ENCODE results near the gene POLR3C.
A peak's percentile ranks its signal among the peaks of the same experiment; 100 is the strongest.
"Not testable (repeated sequence)": the region's sequence is repeated elsewhere in the genome, so short reads cannot be mapped to it uniquely, and the experiment has no call there.

The POLR3C gene, protein sequence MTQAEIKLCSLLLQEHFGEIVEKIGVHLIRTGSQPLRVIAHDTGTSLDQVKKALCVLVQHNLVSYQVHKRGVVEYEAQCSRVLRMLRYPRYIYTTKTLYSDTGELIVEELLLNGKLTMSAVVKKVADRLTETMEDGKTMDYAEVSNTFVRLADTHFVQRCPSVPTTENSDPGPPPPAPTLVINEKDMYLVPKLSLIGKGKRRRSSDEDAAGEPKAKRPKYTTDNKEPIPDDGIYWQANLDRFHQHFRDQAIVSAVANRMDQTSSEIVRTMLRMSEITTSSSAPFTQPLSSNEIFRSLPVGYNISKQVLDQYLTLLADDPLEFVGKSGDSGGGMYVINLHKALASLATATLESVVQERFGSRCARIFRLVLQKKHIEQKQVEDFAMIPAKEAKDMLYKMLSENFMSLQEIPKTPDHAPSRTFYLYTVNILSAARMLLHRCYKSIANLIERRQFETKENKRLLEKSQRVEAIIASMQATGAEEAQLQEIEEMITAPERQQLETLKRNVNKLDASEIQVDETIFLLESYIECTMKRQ

DNA sequence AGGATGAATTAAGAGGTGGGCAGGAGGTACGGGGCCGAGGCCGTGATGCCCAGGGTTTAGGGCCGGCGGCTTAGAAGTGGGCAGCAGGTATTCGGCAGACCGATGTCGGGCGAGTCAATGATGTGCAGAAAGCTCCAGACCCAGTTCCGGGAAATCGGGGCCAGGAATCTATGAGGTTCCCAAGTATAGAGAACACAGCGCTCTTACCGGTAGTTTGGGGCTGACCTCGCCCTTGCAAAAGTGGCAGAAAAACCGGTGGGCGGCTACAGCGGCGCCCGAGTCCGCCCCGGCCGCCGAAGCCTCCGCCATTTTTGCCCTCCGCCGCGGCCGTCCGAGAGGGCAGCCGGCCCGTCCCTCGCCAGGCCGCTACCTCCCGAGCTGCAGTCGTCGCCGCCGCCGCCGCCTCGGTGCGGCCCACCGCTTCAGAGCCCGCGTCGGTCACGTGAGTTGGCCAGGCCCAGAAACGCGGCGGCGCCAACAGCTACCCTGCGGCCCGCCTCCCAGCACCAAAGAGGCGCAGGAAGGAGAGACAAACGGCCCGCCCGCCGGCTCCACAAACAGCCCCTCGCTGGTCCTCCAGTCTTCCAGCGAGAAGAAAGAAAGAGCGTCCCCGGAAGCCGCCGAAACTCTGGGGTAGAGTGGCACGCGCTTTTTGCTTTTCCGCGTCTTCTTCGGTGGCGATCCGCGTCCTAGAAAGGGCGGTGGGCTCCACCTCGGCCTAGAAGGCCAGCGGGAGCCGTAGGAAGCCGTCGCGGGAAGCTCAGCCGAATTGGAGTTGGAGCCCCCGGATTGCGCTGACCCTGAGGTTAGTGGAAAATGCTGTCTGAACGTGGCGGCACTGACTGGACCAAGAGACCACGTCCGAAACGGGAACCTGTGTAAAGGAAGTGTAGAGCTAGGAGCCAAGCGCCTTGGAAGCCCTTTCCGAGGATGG lies at the start of gene POLR3C, which contains the start of gene RNF115:
Gene POLR3C, plus strand, starts transcription at position 636 of the 934 bp plus-strand sequence. CDS start 1,577 bp downstream, outside the sequence.
Gene RNF115, minus strand, starts transcription at position 531 of the 934 bp plus-strand sequence. Its CDS starts 222 bp downstream, at position 309.
- DNase-seq (ENCODE audit: low read depth) = peak; percentile 71

DNA sequence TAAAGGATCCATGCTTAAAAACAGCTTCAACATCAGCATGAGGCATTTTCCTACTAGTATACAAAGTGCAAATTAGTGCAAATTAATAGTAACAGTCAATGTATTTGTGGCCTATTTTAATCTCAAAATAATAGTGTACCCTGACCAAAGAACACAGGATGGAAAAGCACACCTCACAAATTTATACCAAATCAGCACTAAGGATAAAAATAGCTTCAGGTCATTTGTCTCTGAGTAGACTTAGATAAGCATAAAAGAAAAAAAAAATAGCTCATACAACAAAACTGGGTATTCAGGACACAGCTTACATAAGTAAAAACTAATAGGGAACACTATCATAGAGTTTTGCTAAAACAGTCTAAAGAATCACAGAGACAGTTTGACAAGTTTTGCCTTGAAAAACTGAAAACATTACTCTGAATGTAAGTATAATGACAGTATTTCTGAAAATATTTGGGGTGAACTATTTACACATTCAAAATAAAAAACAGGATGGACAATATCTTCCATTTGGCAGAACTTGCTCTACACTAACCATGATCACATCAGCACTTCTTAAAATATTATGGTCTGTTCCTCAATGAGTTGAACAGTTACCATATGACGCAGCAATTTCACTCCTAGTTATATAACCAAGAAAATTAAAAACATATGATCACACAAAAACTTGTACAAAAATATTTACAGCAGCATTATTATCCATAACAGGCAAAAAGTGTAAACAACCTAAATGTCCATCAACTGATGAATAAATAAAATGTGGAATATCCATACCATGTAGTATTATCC lies 46.4 kb upstream of the POLR3C start:
- no peak for DNase-seq (ENCODE audit: low read depth)

DNA sequence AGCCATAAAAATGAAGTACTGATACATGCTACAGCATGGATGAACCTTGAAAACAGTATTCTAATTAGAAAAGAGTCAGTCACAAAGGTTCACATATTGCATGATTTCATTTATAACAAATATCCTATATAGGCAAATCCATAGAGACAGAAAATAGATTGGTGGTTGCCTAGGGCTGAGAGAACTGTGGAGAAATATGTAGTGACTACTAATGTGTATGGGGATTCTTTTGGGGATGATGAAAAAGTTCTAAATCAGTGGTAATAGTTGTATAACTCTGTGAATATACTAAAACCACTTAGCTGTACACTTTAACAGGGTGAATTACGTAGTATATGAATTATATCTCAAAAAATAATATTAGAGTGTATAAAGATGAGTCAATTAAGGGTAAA lies 45.9 kb upstream of the POLR3C start:
- DNase-seq (ENCODE audit: low read depth) = no peak

DNA sequence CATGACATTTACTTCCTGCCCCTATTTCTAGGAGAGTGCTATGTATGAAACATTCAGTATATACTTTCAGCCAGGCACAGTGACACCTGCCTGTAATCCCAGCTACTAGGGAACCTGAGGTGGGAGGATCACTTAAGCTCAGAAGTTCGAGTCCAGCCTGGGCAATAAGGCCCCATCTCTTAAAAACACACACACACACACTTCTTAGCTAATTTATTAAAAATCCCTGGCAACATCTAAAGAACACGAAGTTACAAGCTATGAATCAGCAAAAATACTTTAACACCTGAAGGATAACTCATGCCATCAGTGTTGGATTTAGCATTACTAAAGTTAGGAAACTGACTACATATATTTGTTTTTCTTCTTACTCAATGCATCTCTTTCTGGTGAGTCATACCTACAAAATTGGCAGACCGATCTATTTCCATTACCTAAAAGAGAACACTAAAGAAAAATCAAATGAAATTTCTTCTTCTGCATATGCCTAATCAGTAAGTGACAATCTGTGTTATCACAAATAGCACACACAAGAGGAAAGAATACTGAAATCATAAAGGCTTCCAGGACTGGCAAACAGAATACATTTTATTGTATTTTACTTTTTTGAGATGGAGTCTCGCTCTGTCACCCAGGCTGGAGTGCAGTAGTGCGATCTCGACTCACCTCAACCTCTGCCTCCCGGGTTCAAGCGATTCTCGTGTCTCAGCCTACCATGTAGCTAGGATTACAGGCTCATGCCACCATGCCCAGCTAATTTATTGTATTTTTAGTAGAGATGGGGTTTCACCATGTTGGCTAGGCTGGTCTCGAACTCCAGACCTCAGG lies 41.5 kb upstream of the POLR3C start:
- no peak for DNase-seq (ENCODE audit: low read depth)

DNA sequence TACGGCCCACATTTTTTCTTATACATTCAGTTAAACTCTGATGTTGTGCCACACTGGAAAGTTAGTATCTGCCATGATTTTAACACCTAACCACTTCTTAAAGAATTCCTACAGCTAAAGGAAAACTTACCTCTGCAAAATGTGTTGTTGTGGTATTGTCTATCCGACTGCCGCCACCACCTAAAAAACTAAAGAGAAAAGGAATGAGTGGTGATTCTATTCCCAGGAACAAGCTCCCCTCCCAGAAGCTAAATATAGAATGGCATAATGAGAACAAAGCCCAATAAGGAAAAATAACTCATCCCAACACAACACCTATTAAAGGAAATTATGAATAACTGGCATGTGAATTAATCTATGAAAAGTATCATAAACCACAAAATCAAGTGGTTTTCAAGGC lies 39.6 kb upstream of the POLR3C start:
- no peak for DNase-seq (ENCODE audit: low read depth)

DNA sequence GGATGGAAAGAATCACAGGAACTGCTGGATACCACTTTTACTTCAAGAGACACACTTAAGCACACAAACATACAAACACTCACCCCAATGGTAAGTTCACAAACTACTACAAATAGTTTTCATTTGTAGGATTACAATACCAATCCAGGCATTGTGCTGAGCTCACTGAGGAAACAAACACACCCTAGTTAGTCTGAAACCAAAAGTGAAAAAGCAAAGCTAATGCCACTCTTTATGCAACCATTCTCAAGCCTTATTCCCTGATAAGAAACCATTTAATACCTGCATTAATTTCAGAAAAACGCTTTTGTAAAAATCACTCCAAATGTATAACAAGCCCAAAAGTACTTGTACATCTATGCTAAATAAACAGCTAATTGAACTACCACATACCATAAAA lies 38.5 kb upstream of the POLR3C start:
- no peak for DNase-seq (ENCODE audit: low read depth)

DNA sequence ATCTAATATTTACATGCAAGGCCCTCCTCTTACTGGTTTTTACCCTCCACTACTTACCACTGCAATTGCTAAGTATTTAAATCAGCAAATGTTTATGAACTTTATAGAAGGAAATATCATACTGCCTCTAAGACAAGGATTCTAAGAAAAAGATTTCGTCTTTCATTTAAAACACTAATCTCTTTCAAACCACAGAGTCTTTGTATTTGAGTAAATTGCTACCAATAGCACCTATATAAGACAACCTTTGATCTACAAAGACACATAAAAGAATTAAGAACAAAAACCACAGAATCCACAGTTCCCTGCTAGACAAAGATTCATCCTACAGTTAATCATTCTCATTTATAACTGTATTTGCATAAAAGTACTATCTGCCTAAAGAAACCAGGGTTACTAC lies 37.7 kb upstream of the POLR3C start:
- no peak for DNase-seq (ENCODE audit: low read depth)

DNA sequence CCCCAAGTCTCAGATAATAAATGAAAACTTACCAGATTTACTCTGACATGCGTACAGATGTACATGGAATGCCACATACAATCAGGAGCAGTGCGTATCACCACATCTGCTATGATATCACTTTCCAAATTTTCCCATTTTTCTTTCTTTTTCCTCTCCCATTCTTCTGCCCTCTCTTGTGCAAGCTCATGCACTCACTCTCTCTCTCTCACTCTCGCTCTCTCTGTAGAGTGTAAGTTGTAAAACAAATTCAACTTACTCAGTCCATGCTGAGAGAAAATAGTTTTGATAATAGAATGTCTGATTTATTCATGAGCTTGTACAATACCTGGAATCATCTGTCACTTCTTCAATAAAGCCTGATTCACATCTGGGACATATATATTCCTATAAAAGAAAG lies 35.4 kb upstream of the POLR3C start:
- DNase-seq (ENCODE audit: low read depth) = no peak

DNA sequence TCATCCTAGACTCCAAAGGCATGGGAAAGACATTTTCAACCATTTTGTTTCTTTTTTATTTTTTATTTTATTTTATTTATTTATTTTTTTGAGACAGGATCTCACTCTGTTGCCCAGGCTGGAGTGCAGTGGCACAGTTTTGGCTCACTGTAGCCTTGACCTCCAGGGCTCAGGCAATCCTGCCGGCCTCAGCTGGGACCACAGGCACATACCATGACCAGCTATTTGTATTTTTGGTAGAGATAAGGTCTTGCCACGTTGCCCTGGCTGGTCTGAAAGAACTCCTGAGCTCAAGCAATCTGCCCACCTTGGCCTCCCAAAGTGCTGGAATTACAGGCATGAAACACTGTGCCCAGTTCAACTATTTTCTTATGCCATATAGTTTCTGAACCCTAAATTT lies 32.1 kb upstream of the POLR3C start:
- not testable (repeated sequence) for DNase-seq (ENCODE audit: low read depth)

DNA sequence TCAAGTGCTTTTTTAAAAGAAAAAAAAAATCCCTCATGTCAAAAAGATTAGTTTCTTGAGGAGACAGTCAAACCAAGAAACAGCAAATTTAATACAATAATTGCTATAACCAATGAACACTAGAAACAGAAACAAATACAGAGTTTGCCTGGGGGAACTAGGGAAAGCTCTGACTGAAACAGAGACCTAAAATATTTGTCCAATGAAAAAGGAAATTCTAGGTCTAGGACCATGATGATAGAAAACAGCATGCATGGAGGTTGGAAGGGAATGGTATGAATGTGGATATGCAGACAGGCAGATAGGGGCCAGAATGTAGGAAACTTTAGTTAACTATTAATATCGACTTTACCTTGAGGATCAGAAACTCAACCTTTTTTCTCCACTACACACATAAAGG lies 31.5 kb upstream of the POLR3C start:
- no peak for DNase-seq (ENCODE audit: low read depth)

DNA sequence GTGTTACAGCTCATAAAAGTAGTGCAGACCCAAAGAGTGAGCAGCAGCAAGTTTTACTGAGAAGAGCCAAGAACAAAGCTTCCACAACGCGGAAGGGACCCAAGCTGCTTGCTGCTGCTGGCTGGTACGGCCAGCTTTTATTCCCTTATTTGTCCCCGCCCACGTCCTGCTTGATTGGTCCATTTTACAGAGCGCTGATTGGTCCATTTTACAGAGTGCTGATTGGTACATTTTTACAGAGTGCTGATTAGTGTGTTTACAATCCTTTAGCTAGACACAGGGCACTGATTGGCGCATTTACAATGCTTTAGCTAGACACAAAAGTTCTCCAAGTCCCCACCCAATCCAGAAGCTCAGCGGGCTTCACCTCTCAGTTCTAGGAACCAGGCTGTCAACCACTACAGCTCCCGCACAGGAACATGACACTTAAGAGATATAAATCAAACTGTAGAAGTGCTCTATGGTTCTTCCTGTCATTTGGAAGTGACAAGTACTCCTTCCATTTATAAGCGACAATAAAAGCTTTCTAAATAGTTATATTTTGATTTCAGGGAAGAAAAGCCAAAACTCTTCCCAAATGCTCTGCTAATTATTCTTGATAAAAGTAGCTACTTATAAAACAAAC lies 28.6 kb upstream of the POLR3C start:
- no peak for DNase-seq (ENCODE audit: low read depth)

DNA sequence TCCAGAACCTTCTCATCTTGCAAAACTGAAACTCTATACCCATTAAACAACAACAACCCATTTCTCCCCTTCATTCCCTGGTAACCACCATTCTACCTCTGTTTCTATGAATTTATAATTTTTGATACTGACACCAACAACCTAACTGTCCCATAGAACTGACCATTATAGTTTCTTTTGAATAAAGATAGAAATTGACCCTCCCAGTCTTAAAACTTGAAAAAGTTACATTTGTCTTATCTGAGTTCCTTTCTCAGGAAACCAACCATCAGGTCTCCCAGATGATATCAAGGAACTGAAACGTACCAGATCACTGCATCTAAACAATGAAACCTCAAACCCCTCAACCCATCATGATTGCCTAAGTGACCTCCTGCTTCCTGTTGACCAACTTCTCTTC lies 27.2 kb upstream of the POLR3C start:
- DNase-seq (ENCODE audit: low read depth) = no peak

DNA sequence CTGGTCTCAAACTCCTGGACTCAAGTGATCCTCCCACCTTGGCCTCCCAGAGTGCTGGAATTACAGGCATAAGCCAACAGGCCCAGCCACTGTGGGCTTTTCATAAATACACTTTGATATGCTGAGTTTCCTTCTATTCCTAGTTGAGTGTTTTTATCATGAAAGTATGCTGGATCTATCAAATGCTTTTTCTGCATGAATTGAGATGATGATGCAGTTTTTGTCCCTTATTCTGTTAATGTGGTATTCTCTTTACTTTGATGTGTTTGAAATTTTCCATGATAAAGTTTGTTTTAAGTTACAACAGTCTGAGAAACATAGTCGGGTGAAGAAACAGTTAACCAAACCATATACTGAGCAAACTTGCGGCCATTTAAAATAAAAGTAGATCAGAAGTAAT lies 24.2 kb upstream of the POLR3C start:
- DNase-seq (ENCODE audit: low read depth) = no peak

DNA sequence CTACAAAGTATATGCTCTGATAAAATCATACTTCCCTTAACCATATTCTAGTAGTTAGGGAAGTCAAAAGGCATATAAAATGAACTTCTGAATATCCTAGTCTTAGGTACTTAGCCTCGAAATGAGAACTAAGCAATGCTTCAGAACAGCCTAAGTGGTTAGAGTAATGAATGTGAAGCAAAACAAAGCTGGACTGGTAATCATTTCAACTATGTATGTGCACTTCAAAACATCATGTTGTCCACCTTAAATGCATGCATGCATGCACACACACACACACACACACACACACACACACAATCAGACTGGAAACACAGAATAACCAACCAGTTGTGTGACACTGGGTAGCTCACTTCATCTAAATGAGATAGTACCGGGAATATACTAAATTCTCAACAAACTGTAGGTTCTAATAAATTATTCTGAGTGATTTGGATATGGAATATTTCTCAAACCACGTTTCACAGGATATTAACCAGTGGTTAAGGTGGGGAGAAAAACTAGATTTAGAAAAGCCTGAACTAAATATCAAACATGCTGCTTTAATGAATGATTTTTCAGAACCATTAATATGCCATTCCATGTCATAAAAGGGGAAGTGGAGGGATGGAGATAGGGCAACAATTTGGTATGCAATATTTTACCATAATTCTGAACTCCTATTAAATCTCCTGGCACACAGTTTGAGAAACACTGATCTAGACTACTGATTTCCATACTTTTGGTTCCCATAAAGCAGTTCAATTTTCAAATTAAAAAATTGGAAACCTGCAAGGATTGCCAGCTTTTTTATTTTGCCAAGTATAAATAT lies 19.6 kb upstream of the POLR3C start:
- DNase-seq (ENCODE audit: low read depth) = no peak

DNA sequence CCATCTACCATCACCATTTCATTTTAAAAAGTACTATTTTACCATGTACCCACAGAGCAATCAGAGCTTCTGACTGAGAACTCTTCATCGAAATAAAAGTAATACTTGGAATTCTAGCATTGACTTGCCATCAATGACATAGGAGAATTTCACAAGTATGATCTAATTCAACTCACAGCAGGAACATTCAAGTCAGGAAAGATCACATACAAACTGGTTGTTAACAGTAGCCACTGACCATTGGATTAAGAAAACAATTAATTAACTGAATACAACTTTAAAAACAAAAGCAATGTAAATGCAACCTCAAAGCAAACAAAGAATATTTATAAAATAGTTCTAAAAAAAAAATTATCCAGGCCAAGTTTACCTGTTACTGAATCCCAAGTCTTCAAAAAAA lies 18.9 kb upstream of the POLR3C start:
- no peak for DNase-seq (ENCODE audit: low read depth)

DNA sequence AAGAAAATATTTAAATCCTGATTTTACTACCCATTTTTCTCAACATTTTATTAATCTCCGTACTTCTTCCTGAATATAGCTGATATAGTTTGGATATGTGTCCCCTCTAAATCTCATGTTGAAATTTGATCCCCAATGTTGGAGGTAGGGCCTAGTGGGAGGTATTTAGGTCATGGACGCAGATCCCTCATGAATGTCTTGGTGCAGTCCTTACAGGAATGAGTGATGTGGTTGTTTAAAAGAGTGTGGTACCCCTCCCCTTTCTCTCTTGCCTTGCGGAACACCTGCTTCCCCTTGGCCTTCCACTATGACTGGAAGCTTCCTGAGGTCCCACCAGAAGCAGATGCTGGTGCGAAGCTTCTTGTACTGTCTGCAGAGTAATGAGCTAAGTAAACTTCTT lies 17.6 kb upstream of the POLR3C start:
- DNase-seq (ENCODE audit: low read depth) = no peak

DNA sequence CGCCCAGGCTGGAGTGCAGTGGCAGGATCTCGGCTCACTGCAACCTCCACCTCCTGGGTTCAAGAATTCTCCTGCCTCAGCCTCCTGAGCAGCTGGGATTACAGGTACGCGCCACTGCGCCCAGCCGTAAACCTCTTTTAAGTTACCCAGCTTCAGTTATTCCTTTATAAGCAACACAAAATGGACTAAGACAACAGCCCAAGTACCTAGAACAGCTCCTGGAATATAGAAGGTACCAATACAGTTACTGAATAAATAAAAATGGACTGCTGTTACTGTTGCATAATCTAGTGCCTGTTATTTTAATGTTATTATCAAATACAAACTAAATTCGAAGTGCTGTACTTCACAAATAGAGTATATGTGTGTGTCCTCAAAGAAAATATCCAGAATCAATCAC lies 17.2 kb upstream of the POLR3C start:
- DNase-seq (ENCODE audit: low read depth) = no peak

DNA sequence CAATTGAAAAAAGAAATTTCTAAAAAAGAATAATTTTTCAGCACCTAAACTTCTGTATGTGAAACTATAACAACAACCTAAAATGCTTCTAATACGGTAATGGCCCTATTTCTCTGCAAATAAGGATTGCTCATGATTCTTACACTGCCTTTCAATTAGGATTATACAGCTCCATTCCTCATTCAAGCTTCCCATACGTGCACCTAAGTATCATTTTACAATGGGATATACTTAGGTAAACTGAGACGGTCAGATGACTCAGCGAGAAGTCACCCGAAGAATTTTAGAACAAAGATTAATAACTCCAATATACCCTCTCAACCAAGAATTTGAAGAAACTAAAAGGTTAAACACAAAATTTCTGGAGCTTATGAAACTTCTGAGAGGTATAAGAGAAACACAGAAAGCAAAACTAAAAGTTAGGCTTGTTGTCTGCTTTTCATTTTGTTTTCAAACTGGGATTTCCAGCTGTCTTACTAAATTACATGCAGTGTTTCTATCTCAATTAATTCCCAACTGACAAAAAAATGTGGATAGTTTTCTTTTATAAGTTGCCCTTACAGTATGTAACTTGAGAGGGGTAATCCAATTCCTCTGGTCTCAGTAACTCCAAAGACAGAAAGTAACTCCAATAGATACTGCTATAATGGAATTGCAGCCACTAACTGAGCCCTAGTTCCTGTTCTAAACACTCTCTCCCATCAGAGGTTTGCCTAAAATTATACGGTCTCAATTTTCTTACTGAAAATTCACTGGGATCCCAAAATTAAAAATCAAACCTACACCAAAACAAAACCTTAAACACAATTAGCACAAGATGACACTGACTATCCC lies 10.8 kb upstream of the POLR3C start:
- not testable (repeated sequence) for DNase-seq (ENCODE audit: low read depth)

DNA sequence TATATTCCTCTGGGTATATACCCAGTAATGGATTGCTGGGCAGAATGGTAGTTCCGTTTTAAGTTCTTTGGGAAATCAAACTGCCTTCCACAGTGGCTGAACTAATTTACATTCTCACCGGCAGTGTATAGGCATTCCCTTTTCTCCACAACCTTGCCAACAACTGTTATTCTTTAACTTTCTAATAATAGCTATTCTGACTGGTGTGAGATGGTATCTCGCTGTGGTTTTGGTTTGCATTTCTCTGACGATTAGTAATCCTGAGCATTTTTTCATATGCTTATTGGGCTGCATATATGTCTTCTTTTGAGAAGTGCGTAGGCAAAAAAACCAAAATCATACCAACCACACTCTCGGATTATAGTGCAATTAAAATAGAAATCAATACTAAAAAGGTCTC lies 5.9 kb upstream of the POLR3C start:
- not testable (repeated sequence) for DNase-seq (ENCODE audit: low read depth)

Data from stimulated activated CD8-positive, alpha-beta memory T cell treated with anti-CD3 and anti-CD28 coated beads, Interleukin-15, amount 100 ng/mL, for 1 hour (primary cell).